C1 segment of cervical spinal cord (tissue), 14 donors: ENCODE results near the gene AKAP13.

Experiments used
- DNase-seq, 14 donors: peaks; one replicate each; lab custom pipeline; 2025; lab: John Stamatoyannopoulos, UW

Gene AKAP13

GRCh38 chr15:85702321-85703101, 322.1 kb downstream of the AKAP13 start:
- no peak for DNase-seq

- DNase-seq, result no peak
Measured at GRCh38 chr15:85704066-85704465, 323.7 kb downstream of the AKAP13 start.

- DNase-seq, result no peak
Measured at GRCh38 chr15:85704720-85705429, 324.5 kb downstream of the AKAP13 start.

DNA sequence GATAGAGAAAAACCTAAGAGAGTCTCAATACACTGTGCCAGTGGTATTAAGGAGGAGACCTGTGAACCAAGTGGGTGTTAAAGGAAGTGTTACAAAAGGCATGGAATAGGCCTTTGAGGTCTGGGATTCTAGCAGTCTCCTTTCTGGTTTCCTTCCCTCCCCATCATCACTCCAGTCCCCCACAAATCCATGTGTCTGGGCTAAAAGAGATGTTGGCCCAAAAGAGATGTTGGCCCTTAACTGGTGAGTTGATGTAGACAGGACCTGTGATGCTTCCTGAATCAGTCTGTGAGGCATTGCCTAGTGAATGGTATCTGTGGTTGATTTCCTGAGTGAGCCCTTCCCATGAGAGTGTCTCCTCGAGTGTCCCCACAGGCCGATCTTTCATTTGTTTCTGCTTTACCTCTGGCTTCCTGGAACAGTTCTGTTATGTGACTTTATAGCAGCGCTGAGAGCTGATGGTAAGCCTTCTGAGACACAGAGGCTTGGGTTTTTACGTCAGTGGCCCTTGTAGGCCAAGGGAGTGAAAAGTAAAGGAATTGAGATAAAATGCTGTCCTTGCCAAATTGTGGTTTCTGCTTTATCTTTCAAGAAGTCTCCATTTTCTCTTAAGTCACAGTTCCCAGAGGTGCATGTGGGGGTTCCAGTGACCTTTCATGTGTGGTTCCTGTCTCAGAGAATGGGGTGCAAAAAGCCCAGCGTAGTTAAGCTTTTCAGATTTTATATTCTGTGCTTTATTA, 326.5 kb downstream of the AKAP13 start:
- DNase-seq, result peak in 1 of 14 donors; percentile 3

- DNase-seq, result no peak
Measured at GRCh38 chr15:85707519-85708338, 327.3 kb downstream of the AKAP13 start.

- DNase-seq, result no peak
Measured at GRCh38 chr15:85708402-85708941, 328.1 kb downstream of the AKAP13 start.

GRCh38 chr15:85709250-85709649, 328.8 kb downstream of the AKAP13 start:
- DNase-seq, result no peak

GRCh38 chr15:85710340-85710842, 330.0 kb downstream of the AKAP13 start:
- DNase-seq, result no peak

DNA sequence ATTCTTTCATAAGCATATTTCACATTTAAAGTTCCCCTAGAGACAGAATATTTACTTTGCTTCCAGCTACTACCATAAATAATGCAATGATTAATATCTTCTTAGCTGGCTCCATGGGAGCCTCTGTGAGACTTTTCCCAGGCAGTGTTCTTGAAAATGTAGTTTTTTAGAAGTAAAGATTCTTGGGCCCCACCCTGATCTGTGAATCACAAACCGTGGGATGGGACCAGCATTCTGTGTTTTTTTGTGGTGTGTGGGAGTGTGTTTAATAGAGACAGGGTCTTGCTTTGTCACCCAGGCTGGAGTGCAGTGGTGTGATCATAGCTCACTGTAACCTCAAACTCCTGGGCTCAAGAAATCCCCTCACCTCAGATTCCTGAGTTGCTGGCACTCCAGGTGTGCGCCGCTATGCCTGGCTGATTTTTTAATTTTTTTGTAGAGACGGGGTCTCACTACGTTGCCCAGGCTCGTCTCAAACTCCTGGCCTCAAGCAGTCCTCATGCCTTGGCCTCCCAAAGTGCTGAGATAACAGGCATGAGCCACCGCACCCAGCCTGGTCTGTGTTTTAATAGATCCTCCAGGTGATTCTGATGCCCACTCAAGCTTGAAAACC, 331.3 kb downstream of the AKAP13 start:
- DNase-seq, result no peak

GRCh38 chr15:85716261-85716660, 335.9 kb downstream of the AKAP13 start:
- DNase-seq, result no peak

DNA sequence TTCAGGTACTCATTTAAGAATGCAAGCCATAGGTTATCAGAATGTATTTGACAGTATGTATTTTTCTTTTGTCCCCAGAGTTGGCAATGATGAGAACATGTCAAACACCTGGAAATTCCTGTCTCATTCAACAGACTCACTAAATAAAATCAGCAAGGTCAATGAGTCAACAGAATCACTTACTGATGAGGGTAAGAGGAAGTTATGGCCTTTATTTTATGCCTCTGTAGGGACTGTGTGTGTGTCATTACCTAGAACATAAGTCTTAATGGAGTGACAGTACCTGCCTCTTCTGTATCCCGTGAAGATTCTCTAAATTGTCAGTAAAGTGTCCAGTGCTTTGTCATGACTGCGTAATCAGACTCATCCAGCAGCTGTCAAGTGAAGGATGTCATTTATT, 336.8 kb downstream of the AKAP13 start:
- DNase-seq, result no peak

DNA sequence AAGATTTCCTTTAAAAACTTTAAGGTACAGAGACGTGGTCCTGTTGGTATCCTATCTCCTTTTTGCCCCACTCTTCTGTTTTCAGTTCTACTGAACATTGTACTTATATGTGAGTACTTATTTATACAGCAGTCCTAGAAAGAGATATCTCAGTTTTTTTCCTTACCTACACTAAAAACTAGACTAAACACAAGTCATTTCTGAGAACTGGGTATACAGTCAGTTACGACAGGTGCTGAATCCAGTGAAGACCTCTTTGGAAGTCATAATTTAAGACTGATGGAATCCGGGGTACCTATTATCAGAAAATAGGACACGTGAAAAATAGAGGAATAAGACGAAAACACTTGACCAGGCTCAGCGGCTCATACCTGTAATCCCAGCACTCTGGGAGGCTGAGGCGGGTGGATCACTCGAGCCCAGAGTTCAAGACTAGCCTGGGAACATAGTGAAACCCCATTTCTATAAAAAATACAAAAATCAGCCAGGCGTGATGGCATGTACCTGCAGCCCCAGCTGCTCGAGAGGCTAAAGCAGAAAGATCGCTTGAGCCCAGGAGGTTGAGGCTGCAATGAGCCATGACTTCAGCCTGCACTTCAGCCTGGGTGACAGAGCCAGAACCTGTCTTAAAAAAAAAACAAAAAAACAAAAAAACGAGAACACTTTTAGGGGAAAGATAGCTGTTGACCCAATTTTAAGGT, 338.0 kb downstream of the AKAP13 start:
- DNase-seq, result no peak

DNA sequence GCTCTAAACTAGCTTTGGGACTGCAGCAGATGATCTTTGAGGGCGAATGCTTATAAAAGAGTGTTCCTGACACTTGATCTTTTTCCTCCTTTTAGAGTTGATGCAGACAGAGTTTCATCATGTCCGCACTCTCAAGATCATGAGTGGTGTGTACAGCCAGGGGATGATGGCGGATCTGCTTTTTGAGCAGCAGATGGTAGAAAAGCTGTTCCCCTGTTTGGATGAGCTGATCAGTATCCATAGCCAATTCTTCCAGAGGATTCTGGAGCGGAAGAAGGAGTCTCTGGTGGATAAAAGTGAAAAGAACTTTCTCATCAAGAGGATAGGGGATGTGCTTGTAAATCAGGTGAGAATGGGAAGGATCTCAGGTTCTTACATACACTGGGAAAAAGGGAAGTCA, 338.6 kb downstream of the AKAP13 start:
- no peak for DNase-seq

- no peak for DNase-seq
Measured at GRCh38 chr15:85722374-85723152, 342.2 kb downstream of the AKAP13 start.

DNA sequence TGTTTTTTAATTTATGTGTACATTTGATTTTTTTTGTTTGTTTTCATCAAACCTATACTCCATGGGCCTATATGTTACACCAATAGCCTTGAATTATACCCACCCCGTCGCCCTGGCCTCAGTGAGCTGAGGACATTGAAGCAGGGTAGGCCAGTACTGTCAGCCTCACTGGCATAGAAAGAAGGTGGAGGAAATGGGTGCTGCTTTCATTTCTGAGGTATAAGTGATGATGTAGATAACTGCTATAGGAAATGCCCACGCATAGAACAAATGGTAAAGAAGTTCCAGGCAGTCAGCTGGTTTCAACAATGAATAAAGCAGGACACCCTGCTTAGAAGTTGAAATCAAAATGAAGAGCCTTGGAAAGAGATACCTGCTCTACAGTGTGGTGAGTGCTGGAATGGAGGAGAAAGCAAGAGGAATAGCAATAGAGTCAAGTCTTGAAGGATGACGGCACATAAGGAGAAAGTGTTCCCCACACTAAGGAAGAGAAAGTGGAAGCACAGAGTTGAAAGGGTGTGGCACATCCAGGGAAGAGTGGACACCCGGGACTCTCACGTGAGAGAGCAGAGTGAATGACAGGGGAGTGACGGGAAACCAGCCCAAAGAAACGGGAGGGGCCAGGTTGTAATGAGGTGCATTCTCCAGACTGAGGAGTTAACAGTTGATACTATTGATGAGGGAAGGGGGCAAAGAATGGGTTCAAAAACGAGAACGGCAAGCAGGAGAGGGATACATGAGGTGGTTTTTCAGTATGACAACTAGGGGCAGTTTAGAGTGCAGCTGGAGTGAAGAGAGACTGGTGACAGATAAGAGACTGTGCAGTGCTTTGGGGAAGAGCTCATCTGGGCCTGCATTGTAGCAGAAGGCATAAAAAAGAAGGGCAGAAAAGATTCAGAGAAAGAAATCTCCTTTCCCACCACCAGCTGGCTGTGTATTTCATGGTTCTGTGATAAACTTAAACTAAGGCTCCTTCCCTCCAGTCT, 343.9 kb downstream of the AKAP13 start:
- no peak for DNase-seq

DNA sequence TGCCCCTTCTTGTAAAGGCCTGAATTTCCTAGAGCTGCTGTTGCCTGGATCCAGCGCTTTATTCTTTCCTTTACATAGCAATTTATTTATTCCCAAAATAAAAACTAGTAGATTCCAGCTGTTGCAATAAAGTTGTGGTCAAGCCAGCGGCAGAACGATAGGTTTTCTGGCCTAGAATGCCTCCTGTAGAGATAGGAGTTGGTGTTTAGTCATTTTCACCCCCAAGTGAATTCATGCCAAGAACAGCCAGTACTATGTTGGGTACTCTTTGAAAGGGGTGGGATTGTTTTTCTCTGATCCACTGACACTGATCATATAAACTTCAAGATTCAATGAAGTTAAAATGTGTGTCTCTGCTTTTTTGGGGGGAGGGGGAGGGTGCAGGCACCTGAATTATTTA, 344.6 kb downstream of the AKAP13 start:
- no peak for DNase-seq

GRCh38 chr15:85725564-85725963, 345.2 kb downstream of the AKAP13 start:
- DNase-seq, result no peak

DNA sequence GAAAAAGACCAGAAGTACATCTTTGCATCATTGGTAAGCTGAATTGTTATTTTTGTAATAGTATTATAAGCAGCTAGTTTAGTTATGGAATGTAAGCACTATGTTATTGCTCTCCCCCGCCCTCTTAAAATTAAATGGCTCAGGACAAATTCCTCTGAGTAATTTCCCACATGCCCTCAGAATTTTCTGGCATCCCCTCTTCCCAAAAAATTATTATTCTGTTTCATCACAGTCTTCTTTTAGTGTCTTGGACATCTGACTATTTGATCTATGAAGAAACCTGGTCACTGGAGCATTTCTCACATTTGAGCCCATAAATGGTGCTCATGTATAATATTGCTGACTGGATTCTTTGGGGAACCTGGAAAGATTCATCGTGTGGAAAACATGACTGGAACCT, 346.1 kb downstream of the AKAP13 start:
- no peak for DNase-seq
